HFFc6 (cell line): Measurements from ENCODE around the gene STK11. TPM values are rescaled to one million over a fixed set of nuclear protein-coding genes. Genes with fewer than 3 reads are reported as not detected.

Experiments used
- DNase-seq: peaks from one replicate; pipeline ENCODE4 v3.0.0-alpha.2; 2018
- H3K27ac Mint-ChIP-seq: 2 replicates; pipeline ENCODE4 v1.8.0; 2020; ENCODE audit warnings: mild to moderate bottlenecking, mixed read lengths
- H3K27me3 Mint-ChIP-seq: 2 replicates; pipeline ENCODE4 v1.8.0; 2021; ENCODE audit warnings: mild to moderate bottlenecking, moderate library complexity, mixed read lengths; ENCODE audit not compliant: insufficient read depth
- H3K36me3 Mint-ChIP-seq: 2 replicates; pipeline ENCODE4 v1.8.0; 2021; ENCODE audit warnings: low read depth, mixed read lengths
- H3K4me1 Mint-ChIP-seq: 2 replicates; pipeline ENCODE4 v1.8.0; 2020; ENCODE audit warnings: low read depth, mixed read lengths
- H3K4me3 Mint-ChIP-seq: 2 replicates; pipeline ENCODE4 v1.8.0; 2020; ENCODE audit warnings: mild to moderate bottlenecking, moderate library complexity, mixed read lengths
- H3K9me3 Mint-ChIP-seq: 2 replicates; pipeline ENCODE4 v1.8.0; 2020; ENCODE audit warnings: mild to moderate bottlenecking, mixed read lengths
- total RNA-seq, 6 experiments: library from RNA; stranded (reverse); fragmentation: NEBNext Ultra II Directional; extraction: Animal tissue kit (Norgen Biotek cat#: 25700); gene quantifications; 2 replicates in 1 of 6; 3 replicates in 5 of 6; pipeline ENCODE4 v1.2.3, GENCODE V29; 2021
- TF ChIP-seq, protein P1 (sequence below): fragments of 200-600 bp; sonication (generic); IDR thresholded peaks from 2 replicates; pipeline ENCODE4 v1.5.0; 2021; ENCODE audit warnings: antibody characterized with exemption, mild to moderate bottlenecking

The STK11 gene
- total RNA-seq, 6 experiments from 2014 or later = 52.9 to 59.1 (median 56.7) TPM

DNA sequence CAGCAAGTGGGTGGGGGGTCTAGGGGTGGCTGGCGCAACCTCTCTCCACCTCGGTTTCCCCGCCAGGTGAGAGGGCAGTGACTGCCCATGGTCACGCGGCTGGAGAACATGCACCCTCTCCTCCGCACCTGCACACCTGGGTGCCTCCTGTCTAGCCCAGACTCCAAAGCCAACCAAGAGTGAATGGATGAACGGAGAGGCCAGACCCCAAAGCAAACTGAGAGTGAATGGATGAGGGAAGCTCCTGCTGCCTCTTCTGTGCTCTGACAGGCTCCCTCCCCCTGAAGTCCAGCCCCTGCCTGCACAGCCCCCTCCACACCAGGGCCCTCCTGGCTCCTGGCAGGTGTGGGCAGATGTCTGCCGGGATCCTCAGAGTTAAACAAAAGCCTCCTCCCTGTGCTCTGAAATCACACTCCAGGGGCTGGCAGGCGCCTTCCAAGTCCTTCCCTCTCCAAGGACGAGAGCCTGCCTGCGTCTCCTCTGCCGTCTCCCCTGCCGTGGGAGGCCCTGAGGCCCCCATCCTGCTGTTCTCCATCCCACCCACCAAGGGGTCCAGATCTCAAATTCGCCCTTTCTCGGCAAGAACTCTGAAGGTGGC is 33.7 kb upstream of the STK11 start:
- TF ChIP-seq, protein P1, sequence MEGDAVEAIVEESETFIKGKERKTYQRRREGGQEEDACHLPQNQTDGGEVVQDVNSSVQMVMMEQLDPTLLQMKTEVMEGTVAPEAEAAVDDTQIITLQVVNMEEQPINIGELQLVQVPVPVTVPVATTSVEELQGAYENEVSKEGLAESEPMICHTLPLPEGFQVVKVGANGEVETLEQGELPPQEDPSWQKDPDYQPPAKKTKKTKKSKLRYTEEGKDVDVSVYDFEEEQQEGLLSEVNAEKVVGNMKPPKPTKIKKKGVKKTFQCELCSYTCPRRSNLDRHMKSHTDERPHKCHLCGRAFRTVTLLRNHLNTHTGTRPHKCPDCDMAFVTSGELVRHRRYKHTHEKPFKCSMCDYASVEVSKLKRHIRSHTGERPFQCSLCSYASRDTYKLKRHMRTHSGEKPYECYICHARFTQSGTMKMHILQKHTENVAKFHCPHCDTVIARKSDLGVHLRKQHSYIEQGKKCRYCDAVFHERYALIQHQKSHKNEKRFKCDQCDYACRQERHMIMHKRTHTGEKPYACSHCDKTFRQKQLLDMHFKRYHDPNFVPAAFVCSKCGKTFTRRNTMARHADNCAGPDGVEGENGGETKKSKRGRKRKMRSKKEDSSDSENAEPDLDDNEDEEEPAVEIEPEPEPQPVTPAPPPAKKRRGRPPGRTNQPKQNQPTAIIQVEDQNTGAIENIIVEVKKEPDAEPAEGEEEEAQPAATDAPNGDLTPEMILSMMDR = no peak
- Mint-ChIP-seq H3K27me3 (peaks cover 6% of the 10 kb centered on the region), H3K4me3 (peak overlapping the region; percentile 90), H3K27ac (peak overlapping the region; percentile 90), H3K36me3 (peaks cover 15% of the 10 kb centered on the region), H3K4me1 (peaks cover 48% of the 10 kb centered on the region), H3K9me3 (no peaks in the 10 kb centered on the region)
- no peak for DNase-seq

DNA sequence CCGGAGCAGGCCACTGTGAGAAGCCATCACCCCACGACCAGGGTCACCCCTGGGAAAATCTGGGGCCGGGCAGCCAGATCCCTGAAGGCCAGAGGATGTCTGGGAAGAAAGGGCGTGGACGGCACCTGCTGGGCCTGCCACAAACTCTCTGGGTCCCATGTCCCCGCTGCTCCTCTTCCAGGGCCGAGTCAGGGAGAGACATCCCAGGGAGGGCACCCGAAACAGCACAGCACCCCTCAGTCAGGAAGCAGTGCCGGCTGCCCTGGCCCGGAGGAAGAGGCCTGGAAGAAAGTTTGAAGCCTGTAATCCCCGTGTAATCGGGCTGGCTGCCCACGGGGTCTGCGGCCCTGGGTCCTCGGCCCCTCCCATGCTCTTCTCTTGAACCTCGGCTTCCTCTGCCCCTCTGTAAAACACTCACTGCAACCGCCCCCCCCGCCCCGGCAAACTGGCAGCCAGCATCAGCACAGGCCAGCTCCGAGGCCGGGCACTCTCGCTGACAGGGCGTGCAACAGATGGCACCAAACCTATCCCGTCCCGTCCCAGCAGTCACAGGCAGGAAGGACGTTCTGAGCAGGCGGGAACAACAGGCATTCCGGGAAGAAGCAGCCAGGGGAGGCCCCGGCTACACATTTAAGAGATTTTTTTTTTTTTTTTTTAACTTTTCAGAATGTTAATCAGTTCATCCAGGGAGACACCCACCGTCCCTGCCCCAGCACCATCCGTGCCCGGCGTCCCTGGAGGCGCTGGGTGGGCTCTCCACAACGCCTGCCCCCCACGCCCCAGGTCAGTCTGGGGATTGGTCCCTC is 33.0 kb upstream of the STK11 start:
- Mint-ChIP-seq H3K9me3 (no peaks in the 10 kb centered on the region), H3K27me3 (peaks cover 7% of the 10 kb centered on the region), H3K36me3 (peaks cover 14% of the 10 kb centered on the region), H3K4me3 (peak overlapping the region; percentile 90), H3K4me1 (peaks cover 55% of the 10 kb centered on the region), H3K27ac (peak overlapping the region; percentile 90)
- DNase-seq = peak; percentile 77
- TF ChIP-seq, protein P1 = no peak; the same call in 1 of the 2 replicates

DNA sequence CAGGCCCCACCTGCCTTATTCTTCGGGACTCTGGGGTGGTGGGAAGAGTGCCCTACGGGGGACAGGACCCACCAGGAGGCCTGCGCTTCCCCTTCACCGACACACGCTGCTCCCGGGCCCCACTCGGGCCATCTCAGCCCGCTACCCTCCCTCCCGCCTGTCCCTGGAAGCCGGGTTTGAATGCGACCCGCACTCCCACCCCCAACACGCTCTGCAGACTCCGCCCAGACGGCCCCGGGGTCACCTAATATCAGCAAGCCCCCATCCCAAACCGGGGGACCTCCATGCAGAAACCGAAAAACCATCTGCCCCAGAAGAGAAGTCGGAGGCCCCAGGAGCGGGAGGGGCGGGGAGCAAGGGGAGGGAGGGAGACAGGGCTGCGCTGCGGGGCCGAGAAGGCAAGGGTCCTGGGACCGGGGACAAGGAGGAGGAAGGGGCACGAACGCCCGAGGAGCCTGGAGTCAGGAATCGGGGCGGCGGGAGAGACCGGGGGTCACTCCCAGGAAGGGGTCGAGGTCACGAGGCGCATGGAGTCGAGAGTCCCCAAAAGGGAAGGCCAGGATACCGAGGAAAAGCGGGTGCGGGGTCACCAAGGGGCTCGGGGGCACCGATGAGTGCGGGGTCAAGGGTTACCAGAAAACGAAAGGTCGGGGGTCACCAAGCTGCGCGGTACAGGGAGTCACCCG is 32.3 kb upstream of the STK11 start:
- TF ChIP-seq, protein P1 = no peak; the same call in 1 of the 2 replicates
- Mint-ChIP-seq H3K36me3 (peaks cover 14% of the 10 kb centered on the region), H3K27me3 (peaks cover 7% of the 10 kb centered on the region), H3K4me1 (peaks cover 60% of the 10 kb centered on the region), H3K4me3 (peak overlapping the region; percentile 90), H3K9me3 (no peaks in the 10 kb centered on the region), H3K27ac (peak overlapping the region; percentile 90)
- no peak for DNase-seq

DNA sequence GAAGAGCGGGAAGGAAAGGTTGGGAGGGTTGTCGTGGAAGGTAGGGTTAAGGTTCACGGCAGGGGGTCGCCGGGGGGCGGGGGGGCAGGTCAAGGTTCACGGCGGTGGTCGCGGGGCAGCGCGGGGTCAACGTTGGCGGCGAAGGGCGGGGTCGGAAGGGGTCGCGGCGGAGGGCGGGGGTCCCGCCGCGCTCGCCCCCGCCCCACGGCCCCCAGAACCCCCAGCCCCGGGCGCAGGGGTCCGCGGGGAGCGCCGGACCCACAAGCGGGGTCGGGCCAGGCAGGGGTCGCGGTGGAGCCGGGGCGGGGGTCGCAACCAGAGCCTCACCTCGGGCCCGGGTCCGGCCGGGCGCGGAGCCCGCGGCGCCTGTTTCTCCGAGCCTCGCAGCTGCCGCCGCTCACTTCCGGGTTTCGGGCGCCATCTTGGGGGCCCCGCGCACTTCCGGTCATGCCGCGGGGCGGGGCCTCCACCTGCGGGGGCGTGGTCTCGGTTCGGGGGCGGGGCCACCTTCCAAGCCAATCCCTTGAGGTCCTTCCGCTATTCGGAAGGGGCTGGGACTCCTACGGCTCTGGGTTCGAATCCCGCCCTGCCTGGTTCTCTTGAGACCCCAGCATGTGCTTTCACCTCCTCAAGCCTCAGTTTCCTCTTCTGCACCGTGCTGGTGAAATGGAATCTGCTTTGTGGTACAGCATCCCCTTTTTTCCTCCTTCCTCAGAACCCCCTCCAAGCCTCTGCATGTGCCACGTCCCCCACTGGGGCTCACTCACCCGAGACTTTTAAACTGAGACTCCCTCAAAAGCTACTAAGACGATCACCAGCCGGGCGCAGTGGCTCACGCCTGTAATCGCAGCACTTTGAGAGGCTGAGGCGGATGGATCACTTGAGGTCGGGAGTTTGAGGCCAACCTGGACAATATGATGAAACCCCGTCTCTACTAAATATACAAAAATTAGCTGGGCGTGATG is 31.5 kb upstream of the STK11 start, which contains the start of gene SBNO2:
Gene SBNO2, minus strand, starts transcription at position 424 of the 965 bp plus-strand sequence. CDS start 19,992 bp downstream, outside the sequence.
- DNase-seq = peak; percentile 76
- peak within 1 kb of the TSS; percentile 90 for H3K27ac Mint-ChIP-seq
- TF ChIP-seq, protein P1 = no peak
- peaks cover 5% of the 10 kb centered on the region for H3K27me3 Mint-ChIP-seq
- peaks cover 10% of the 10 kb centered on the region for H3K36me3 Mint-ChIP-seq
- H3K4me1 Mint-ChIP-seq = peaks cover 55% of the 10 kb centered on the region
- no peaks in the 10 kb centered on the region for H3K9me3 Mint-ChIP-seq
- peak within 1 kb of the TSS; percentile 90 for H3K4me3 Mint-ChIP-seq
